ENCODE measurements around the gene NPC1L1. TPM values are rescaled to one million over a fixed set of nuclear protein-coding genes. Genes with fewer than 3 reads are reported as not detected.

Gene NPC1L1
- total RNA-seq, 1 experiment from 2014 or later = not detected

- DNase-seq (ENCODE audit: low read depth) = no peak
These were observed 5.0 kb downstream of the NPC1L1 start for GRCh38 chr7:44536090-44536489.

GRCh38 chr7:44535348-44536064 lies 5.6 kb downstream of the NPC1L1 start:
- no peak for DNase-seq (ENCODE audit: low read depth)

GRCh38 chr7:44534501-44534900 lies 6.6 kb downstream of the NPC1L1 start:
- peak; percentile 38 for DNase-seq (ENCODE audit: low read depth)

GRCh38 chr7:44534087-44534486 lies 7.0 kb downstream of the NPC1L1 start:
- no peak for DNase-seq (ENCODE audit: low read depth)

DNA sequence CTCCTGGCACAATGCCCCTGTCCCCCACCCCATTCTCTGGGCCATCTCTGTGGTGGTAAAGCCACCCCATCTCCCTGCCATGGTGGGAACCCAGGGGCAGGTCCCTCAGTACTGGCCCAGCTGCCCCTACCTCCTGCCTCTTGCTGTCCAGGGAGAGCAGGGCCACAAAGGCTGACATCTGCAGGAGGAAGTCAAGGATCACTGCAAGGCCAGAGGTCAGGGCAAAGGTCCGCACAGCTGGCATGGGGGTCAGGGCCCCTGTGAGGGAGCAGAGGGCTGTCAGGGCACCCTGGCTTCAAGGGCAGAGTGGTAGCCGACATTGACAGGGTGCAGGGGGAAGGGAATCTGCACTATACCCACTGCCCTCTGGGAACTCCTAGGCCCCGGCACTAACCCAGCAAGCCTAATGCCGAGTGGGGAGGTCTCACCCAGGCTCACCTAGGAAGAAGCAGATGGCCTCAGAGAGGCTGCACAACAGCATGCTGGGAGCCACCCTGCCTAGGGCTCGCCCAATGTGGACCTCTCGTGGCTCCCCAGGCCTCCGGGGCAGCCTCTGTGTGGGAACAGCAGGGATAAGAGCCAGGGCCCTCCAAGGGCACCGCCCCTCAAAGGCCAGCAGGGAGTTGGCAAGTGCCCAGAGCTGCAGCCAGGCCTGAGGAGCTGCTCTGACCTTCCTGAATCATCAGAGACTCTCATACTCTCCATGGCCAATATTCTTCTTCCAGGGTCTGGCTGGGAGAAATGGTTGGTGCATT lies 7.7 kb downstream of the NPC1L1 start:
- DNase-seq (ENCODE audit: low read depth) = no peak

DNA sequence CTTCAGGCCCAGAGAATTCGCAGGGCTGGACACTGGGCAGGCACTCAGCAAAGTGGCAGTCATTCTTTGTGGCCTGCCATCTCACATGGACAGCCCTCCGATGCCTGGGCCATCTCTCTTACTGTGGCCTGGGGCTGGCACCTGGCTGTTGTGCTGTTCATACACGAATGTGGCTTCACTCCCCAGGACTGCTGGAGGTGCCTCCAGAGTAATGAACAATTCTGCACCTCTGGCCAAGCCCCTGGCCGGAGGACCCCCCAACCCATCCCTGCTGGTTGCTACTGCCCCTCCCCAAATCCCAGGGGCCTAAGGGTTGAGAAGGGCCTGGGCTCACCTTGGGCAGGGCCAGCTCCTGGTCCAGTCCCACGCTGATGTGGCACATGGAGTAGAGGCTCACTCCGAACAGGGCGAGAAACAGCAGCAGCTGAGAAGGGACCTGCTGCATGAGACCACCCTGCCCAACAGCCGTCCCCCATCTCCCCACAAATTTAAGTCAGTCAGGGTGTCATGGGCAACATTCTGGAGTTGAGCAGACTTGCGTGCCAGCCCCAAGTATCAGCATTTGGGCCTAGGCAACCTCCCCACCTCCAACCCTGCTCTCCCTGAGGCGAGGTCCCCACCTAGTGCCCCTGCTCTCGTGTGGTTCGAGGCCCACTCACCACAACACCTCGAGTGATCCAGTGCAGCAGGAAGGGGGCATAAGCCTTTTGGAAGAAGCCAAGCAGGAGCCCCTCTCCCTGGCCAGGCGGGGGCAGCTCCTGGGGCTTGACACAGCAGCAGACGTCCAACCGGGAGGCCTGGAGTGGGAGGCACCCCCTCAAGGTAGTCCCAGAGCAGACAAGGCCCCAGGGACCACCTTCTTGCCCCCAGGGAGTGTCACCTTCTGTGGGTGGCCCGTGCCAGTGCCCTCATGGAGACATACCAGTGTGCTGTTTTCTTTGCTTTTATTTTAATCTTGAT lies 9.4 kb downstream of the NPC1L1 start:
- no peak for DNase-seq (ENCODE audit: low read depth)

DNA sequence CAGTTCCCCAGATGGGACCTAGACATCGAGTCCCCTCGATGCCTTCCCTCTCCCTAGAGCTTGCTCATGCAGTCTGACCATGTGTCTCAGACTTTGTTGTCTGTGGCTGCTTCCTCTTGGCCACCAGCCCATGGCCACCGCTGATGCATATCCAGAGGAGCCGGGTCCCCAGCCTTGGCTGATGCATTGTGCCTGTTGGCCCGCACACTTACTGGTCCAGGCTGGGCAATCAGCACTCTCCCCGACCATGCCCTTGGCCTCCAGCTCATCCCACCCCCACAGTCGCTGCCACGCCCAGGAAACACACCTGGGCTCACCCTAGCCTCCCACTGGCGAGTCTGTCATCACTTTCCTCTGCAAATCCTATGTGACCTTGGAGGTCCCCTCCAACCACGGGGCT lies 10.1 kb downstream of the NPC1L1 start:
- DNase-seq (ENCODE audit: low read depth) = no peak

GRCh38 chr7:44524811-44525388 lies 16.2 kb downstream of the NPC1L1 start:
- no peak for DNase-seq (ENCODE audit: low read depth)

- DNase-seq (ENCODE audit: low read depth) = no peak
These were observed 18.8 kb downstream of the NPC1L1 start for GRCh38 chr7:44522315-44522714.

DNA sequence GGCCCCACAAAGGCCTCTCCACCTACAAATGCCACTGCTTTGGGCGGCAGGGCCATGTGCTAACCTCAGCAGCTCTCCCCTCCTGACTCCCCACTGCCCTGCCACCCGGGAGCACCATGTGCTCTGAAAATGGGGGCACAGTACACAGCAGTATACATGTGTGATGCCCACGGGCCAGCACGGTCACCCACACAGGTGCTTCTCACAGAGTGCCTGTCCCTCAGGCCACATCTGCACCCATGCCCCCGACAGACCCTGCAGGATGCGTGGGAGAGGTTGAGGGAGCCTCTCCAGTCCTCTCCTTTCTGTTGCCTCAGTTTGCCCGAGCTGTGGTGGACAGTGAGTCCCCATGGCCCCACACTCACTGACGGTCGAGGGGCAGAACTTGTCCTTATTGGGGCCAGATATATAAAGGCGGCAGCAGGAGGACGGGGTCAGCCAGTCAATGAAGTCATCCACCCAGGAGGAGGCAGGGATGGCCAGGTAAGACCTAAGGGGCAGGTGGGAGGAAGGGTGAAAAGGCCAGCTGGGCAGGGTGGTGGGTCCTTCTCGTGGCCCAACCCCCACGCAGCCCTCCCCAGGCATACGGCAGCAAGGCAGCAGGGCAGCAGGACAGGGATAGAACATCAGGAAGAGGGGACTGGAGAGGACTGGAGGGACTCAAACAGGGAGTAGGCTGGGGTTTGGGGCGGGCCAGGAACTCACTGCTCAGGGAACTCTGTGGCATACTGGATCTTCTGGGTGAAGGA lies 19.6 kb downstream of the NPC1L1 start:
- DNase-seq (ENCODE audit: low read depth) = no peak

GRCh38 chr7:44520574-44520973 lies 20.6 kb downstream of the NPC1L1 start:
- no peak for DNase-seq (ENCODE audit: low read depth)

- no peak for DNase-seq (ENCODE audit: low read depth)
These were observed 21.6 kb downstream of the NPC1L1 start for GRCh38 chr7:44519546-44519945.

DNA sequence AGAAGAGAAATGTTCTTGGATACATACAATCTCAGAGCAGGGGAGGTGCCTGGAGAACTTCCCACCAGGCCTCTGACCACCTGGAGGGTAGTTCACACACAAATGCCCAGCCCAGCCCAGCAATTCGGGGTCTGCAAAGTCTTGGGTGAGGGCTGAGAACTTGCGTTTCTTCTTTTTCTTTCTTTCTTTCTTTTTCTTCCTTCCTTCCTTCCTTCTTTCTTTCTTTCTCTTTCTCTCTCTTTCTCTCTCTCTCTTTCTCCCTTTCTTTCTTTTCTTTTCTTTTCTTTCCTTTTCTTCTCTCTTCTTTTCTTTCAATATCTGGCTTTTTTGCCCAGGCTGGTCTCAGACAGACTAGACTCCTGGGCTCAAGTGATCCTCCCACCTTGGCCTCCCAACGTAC lies 22.4 kb downstream of the NPC1L1 start:
- no peak for DNase-seq (ENCODE audit: low read depth)

- DNase-seq (ENCODE audit: low read depth) = no peak
These were observed 24.0 kb downstream of the NPC1L1 start for GRCh38 chr7:44517175-44517574.

DNA sequence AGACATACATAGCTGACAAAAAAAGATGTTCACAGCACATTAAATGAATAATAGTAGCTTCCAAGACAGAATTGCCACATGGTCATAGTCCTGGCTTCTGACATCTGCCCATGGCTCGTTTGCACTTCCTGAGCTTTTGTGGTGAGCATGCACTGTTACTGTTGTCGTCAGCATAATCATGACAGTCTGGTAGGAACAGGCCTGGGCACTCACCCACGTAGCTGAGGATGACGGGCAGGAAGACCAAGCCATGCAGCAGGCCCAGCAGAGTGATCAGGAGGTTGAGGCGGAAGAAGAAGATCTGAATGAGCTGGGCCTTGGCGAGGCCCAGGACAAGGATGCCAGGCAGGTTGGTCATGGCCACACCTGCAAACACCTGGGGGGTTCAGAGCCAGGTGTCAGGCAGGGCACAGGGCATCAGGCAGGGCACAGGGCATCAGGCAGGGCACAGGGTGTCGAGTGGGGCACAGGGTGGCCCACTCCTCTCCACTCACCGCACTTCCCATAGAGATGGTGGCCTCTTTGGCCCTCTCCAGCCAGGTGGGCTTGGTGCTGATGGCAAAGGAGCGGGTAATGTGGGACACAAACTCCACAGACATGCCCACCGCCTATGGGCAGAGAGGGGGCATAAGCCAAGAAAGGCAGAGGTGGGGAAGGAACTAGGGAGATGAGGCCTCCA lies 25.4 kb downstream of the NPC1L1 start:
- no peak for DNase-seq (ENCODE audit: low read depth)

DNA sequence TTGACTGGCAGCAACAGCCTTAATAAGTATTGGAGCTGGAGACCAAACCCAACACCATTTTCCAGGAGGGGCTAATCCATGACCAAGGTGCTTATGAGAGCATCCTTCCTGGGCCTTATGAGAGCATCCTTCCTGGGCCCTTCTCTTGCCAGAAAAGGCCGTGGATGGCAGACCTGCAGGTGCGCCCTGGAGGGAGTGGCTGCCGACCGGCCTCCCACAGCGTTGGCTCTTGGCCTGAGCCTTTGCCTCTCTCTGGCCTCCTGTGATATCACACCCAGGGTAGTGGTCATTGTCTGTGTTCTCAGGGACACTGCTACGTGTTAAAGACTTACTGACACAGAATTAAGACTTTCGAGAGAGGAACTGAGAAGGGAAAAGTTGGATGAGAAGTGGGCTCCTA lies 28.4 kb downstream of the NPC1L1 start:
- DNase-seq (ENCODE audit: low read depth) = no peak

DNA sequence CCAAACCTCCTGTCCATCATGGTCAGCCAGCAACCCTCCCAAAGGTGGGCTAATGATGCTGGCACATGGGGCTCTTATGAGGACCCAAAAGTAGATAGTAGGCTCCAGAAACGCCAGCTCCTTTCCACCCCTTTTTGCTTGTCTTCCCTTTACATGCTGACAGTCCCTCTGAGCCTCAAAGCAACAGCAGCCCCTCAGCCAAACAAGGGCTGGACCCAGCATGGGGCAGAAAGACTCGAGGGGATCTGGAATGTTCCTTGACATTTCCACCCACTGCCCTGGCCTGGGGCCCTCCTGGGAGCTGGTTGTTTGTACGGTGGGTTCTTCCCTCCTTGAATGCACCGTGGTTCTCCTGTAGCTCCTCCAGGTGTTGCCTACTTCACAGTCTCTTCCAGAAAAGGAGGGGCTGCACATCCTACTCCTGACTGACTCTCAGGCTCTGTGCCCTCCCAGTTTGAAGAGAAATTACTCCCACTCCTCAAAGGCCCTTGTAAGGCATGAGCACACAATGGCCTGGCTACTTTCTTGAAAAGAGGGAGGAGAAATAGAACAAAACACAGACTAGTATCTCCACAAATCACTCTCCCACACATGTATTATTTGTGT lies 29.2 kb downstream of the NPC1L1 start:
- no peak for DNase-seq (ENCODE audit: low read depth)

DNA sequence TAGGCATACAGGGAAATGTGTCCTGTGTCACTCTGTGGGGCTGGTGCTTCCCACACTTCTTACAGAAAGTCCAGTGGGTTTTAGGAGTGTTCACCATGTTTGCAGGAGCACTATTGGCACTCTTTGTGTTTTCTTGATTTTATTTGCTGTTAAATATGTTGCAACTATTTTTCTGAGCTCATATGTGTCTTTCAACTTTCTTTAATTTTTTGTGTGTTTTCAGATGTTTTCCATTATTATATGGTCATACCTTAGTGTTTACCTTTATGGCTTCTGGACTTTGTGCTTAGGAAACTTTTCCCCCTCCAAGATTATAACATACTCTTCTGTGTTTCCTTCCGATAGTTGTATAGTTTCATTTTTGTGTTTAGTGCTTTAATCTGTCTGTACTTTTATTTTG lies 29.9 kb downstream of the NPC1L1 start:
- no peak for DNase-seq (ENCODE audit: low read depth)

- no peak for DNase-seq (ENCODE audit: low read depth)
These were observed 32.7 kb downstream of the NPC1L1 start for GRCh38 chr7:44508328-44509030.
